HepG2 (cell line): ENCODE results near the gene TAF11. TPM values are rescaled to one million over a fixed set of nuclear protein-coding genes. Genes with fewer than 3 reads are reported as not detected.

Source experiments
- ARID4A ChIP-seq: sonication (generic); formaldehyde crosslinking; IDR thresholded peaks from 2 replicates; pipeline ENCODE4 v1.5.0; 2020; ENCODE audit warnings: mild to moderate bottlenecking, missing genetic modification reagents, borderline replicate concordance
- GATA4 ChIP-seq: sonication (generic); IDR thresholded peaks from 2 replicates; pipeline ENCODE4 v1.6.1; 2016; ENCODE audit warnings: antibody characterized with exemption, low read depth, borderline replicate concordance
- MAFK ChIP-seq, 2 experiments: IDR thresholded peaks in 1 of 2; conservative IDR thresholded peaks in 1 of 2; 2 replicates each; pipeline ENCODE4 v1.6.1; 2011; ENCODE audit warnings: improper control_type of control experiment in 2 of 2, low read length in 2 of 2
- NR3C1 ChIP-seq: sonication (generic); formaldehyde crosslinking; IDR thresholded peaks from 2 replicates; pipeline ENCODE4 v1.4.0; 2020; ENCODE audit warnings: missing genetic modification reagents
- SNAI1 ChIP-seq: sonication (generic); formaldehyde crosslinking; IDR thresholded peaks from 2 replicates; pipeline ENCODE4 v1.5.0; 2020; ENCODE audit warnings: mild to moderate bottlenecking, missing genetic modification reagents, borderline replicate concordance
- SPEN ChIP-seq: sonication (generic); formaldehyde crosslinking; IDR thresholded peaks from 2 replicates; pipeline ENCODE4 v1.5.1; 2020; ENCODE audit warnings: low read depth, mild to moderate bottlenecking, missing genetic modification reagents
- TCF7 ChIP-seq: sonication (generic); IDR thresholded peaks from 2 replicates; pipeline ENCODE4 v1.6.1; 2016; ENCODE audit warnings: antibody characterized with exemption, low read depth
- TOPORS ChIP-seq: sonication (generic); formaldehyde crosslinking; IDR thresholded peaks from 2 replicates; pipeline ENCODE4 v1.8.0; 2023; ENCODE audit warnings: mild to moderate bottlenecking, missing genetic modification reagents
- TP53 ChIP-seq: sonication (generic); formaldehyde crosslinking; conservative IDR thresholded peaks from 2 replicates; pipeline ENCODE4 v1.4.0; 2020; ENCODE audit warnings: missing genetic modification reagents
- ZNF44 ChIP-seq: sonication (generic); formaldehyde crosslinking; IDR thresholded peaks from 2 replicates; pipeline ENCODE4 v1.5.1; 2020; ENCODE audit warnings: mild to moderate bottlenecking, missing genetic modification reagents
- ZNF749 ChIP-seq: sonication (generic); formaldehyde crosslinking; IDR thresholded peaks from 2 replicates; pipeline ENCODE4 v1.8.0; 2022; ENCODE audit warnings: mild to moderate bottlenecking, missing genetic modification reagents, moderate library complexity, borderline replicate concordance
- polyA plus RNA-seq, 8 experiments: library from polyadenylated mRNA; depleted of rRNA in 3 of 8; stranded (reverse) in 7 of 8; unstranded in 1 of 8; fragments of >200 nt; fragmentation: Illumina TruSeq in 4 of 8; extraction: Trizol in 4 of 8; gene quantifications; 2 replicates each; pipeline versions ENCODE4 v1.2.1 to v1.2.3, GENCODE V29; 2011 to 2016; ENCODE audit warnings: low read depth in 4 of 8, missing spikeins in 1 of 8, mixed read lengths in 1 of 8; ENCODE audit not compliant: insufficient read depth in 1 of 8
- total RNA-seq, 5 experiments: library from RNA; depleted of rRNA; stranded (reverse); fragments of >200 nt; fragmentation: Illumina TruSeq; extraction: Trizol; gene quantifications; 2 replicates each; pipeline ENCODE4 v1.2.3, GENCODE V29; 2016; ENCODE audit warnings: low read depth in 1 of 5
- TF ChIP-seq, protein P1 (sequence below): sonication (generic); formaldehyde crosslinking; IDR thresholded peaks from 2 replicates; pipeline ENCODE4 v1.4.0; 2020; ENCODE audit warnings: missing genetic modification reagents, borderline replicate concordance
- TF ChIP-seq, protein P2 (sequence below): sonication (generic); formaldehyde crosslinking; IDR thresholded peaks from 2 replicates; pipeline ENCODE4 v1.5.1; 2020; ENCODE audit warnings: mild to moderate bottlenecking, moderate library complexity, missing genetic modification reagents
- TF ChIP-seq, protein P3 (sequence below): sonication (generic); formaldehyde crosslinking; IDR thresholded peaks from 2 replicates; pipeline ENCODE4 v1.8.1; 2023; ENCODE audit warnings: mild to moderate bottlenecking, missing genetic modification reagents, borderline replicate concordance
- TF ChIP-seq, protein P4 (sequence below): sonication (generic); formaldehyde crosslinking; IDR thresholded peaks from 2 replicates; pipeline ENCODE4 v1.4.0; 2020; ENCODE audit warnings: mild to moderate bottlenecking, missing genetic modification reagents

Gene TAF11
- total and polyA plus RNA-seq, 2 of the 13 experiments (the other 11 are each of a cell fraction or from before 2014, with no cell fraction given) = 35.4 to 73.6 TPM

DNA sequence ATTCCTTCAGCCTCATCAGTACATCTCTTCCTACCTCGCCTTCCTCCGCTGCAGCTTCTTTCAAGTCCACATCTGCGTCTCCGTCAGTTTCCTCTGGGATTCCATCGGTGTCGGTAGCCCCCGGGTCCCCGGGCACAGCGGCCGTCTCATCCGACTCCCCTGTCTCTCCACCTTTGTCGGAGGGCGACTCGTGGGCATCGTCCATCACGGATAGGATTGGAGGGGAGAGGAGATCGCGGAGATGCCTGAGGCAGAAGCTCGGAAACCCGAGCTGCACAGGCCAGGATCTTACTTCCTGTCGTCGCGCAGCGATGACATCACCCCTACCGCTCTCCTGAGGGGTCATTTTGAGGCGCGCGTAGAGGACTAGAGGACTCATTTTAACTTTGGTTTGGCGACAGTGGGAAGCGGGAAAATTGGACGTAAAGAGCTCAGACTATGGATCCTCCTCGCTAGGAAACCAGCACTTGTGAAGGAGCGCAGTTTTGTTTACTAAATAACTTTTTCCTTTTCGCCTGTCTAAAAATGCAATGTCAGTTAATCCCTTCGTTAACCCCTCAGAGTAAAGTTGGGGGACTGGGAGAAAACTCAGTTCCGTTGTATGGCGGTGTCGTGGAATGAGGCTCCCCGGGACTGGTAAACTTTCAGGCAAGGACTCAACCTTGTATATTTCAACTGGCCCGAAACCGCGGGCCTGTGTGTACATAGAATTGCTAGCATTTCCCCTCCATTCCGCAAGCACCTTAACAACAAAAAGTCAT, at the start of gene TAF11 (continued):
- TF ChIP-seq, protein P1, sequence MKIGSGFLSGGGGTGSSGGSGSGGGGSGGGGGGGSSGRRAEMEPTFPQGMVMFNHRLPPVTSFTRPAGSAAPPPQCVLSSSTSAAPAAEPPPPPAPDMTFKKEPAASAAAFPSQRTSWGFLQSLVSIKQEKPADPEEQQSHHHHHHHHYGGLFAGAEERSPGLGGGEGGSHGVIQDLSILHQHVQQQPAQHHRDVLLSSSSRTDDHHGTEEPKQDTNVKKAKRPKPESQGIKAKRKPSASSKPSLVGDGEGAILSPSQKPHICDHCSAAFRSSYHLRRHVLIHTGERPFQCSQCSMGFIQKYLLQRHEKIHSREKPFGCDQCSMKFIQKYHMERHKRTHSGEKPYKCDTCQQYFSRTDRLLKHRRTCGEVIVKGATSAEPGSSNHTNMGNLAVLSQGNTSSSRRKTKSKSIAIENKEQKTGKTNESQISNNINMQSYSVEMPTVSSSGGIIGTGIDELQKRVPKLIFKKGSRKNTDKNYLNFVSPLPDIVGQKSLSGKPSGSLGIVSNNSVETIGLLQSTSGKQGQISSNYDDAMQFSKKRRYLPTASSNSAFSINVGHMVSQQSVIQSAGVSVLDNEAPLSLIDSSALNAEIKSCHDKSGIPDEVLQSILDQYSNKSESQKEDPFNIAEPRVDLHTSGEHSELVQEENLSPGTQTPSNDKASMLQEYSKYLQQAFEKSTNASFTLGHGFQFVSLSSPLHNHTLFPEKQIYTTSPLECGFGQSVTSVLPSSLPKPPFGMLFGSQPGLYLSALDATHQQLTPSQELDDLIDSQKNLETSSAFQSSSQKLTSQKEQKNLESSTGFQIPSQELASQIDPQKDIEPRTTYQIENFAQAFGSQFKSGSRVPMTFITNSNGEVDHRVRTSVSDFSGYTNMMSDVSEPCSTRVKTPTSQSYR = peak; percentile 47; the same call in 1 of the 2 replicates
- peak; percentile 98 for TF ChIP-seq SPEN (CRISPR knock-in tag)
- peak; percentile 56; the same call in 1 of the 2 replicates for TF ChIP-seq ZNF749 (CRISPR knock-in tag)
- TF ChIP-seq, protein P2, sequence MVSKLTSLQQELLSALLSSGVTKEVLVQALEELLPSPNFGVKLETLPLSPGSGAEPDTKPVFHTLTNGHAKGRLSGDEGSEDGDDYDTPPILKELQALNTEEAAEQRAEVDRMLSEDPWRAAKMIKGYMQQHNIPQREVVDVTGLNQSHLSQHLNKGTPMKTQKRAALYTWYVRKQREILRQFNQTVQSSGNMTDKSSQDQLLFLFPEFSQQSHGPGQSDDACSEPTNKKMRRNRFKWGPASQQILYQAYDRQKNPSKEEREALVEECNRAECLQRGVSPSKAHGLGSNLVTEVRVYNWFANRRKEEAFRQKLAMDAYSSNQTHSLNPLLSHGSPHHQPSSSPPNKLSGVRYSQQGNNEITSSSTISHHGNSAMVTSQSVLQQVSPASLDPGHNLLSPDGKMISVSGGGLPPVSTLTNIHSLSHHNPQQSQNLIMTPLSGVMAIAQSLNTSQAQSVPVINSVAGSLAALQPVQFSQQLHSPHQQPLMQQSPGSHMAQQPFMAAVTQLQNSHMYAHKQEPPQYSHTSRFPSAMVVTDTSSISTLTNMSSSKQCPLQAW (CRISPR knock-in tag) = peak; percentile 89
- no peak for TF ChIP-seq NR3C1
- TF ChIP-seq TCF7 = no peak
- peak; percentile 59 to 68 for TF ChIP-seq MAFK (conservative IDR thresholded peaks at IDR 0.05 in 1 of 2, IDR thresholded peaks at IDR 0.05 in 1 of 2; ENCODE audit: low read length in 2 of 2)
- TF ChIP-seq, protein P3, sequence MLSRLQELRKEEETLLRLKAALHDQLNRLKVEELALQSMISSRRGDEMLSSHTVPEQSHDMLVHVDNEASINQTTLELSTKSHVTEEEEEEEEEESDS (CRISPR knock-in tag) = peak; percentile 87; the same call in 1 of the 2 replicates
- TF ChIP-seq SNAI1 (CRISPR knock-in tag) = no peak
- TF ChIP-seq, protein P4, sequence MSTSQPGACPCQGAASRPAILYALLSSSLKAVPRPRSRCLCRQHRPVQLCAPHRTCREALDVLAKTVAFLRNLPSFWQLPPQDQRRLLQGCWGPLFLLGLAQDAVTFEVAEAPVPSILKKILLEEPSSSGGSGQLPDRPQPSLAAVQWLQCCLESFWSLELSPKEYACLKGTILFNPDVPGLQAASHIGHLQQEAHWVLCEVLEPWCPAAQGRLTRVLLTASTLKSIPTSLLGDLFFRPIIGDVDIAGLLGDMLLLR (CRISPR knock-in tag) = 0 out of 2 replicates have a peak, but pooled peaks have one; percentile 17
- TF ChIP-seq ARID4A (CRISPR knock-in tag) = peak; percentile 99
- peak; percentile 97; the same call in 1 of the 2 replicates for TF ChIP-seq ZNF44 (CRISPR knock-in tag)
- peak; percentile 55; the same call in 1 of the 2 replicates for TF ChIP-seq GATA4
- peak; percentile 71; the same call in 1 of the 2 replicates for TF ChIP-seq TOPORS (CRISPR knock-in tag)
- TF ChIP-seq TP53 (CRISPR knock-in tag) = no peak
